ENCODE measurements around the gene CDK16. TPM values are rescaled to one million over a fixed set of nuclear protein-coding genes. Genes with fewer than 3 reads are reported as not detected.

CDK16 gene
- total and polyA plus RNA-seq, 7 donors: 104 to 192 (median 150) TPM

GRCh38 chrX:47278691-47279090 is 60.2 kb downstream of the CDK16 start:
- H3K27me3 ChIP-seq (ENCODE audit: insufficient read depth in 3 of 3, low read length in 2 of 3): peaks cover 0 to 47% (median 0%) of the 10 kb centered on the region in 3 donors
- WGBS, 3 donors: 11 to 23% (median 20%) methylated on average over 2 of the region's 2 CpGs

More at GRCh38 chrX:47278691-47279090, 60.2 kb downstream of the CDK16 start:
- DNase-seq: no peak
- Histone ChIP-seq H3K4me1 (no peaks in the 10 kb centered on the region), H3K36me3 (ENCODE audit: insufficient read depth in 1 of 2, low read depth in 1 of 2) (no peaks in the 10 kb centered on the region), H3K27ac (no peak overlapping the region), H3K9me3 (no peaks in the 10 kb centered on the region), H3K4me3 (no peak overlapping the region)
- TF ChIP-seq, protein P1, sequence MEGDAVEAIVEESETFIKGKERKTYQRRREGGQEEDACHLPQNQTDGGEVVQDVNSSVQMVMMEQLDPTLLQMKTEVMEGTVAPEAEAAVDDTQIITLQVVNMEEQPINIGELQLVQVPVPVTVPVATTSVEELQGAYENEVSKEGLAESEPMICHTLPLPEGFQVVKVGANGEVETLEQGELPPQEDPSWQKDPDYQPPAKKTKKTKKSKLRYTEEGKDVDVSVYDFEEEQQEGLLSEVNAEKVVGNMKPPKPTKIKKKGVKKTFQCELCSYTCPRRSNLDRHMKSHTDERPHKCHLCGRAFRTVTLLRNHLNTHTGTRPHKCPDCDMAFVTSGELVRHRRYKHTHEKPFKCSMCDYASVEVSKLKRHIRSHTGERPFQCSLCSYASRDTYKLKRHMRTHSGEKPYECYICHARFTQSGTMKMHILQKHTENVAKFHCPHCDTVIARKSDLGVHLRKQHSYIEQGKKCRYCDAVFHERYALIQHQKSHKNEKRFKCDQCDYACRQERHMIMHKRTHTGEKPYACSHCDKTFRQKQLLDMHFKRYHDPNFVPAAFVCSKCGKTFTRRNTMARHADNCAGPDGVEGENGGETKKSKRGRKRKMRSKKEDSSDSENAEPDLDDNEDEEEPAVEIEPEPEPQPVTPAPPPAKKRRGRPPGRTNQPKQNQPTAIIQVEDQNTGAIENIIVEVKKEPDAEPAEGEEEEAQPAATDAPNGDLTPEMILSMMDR (IDR thresholded peaks at IDR 0.05): no peak
- intact Hi-C loops (cut with DNase I): no loop called here
- no peak for ATAC-seq

Other genes with a start within 250 kb of the CDK16 start
- gene RGN, start 140.2 kb upstream of the CDK16 start, total RNA-seq: 10 to 100 TPM in 1 of 4 donors, 1 to 10 TPM in 3; 4.4 to 11.9 (median 5.3) TPM
- gene RGN, start 140.2 kb upstream of the CDK16 start, polyA plus RNA-seq: 1 to 10 TPM in 2 of 3 donors, under 1 TPM in 1; 0.69 to 4.7 (median 4.0) TPM
- 100 to 1,000 TPM; 142 to 194 (median 169) TPM for gene NDUFB11, start 74.0 kb upstream of the CDK16 start, total RNA-seq
- gene NDUFB11, start 74.0 kb upstream of the CDK16 start, polyA plus RNA-seq: 100 to 1,000 TPM; 145 to 207 (median 201) TPM
- 10 to 100 TPM; 21.5 to 25.6 (median 23.6) TPM for gene RBM10, start 73.5 kb upstream of the CDK16 start, total RNA-seq
- 10 to 100 TPM; 18.2 to 33.8 (median 25.0) TPM for gene RBM10, start 73.5 kb upstream of the CDK16 start, polyA plus RNA-seq
- 100 to 1,000 TPM; 145 to 230 (median 187) TPM for gene UBA1, start 24.9 kb upstream of the CDK16 start, total RNA-seq
- 100 to 1,000 TPM in 2 of 3 donors, 10 to 100 TPM in 1; 96.2 to 120 (median 115) TPM for gene UBA1, start 24.9 kb upstream of the CDK16 start, polyA plus RNA-seq
- gene USP11, start 14.3 kb downstream of the CDK16 start, total RNA-seq: 10 to 100 TPM; 30.7 to 50.7 (median 35.6) TPM
- 10 to 100 TPM; 16.1 to 21.4 (median 21.1) TPM for gene USP11, start 14.3 kb downstream of the CDK16 start, polyA plus RNA-seq
- not detected for gene ZNF157, start 151.9 kb downstream of the CDK16 start, total RNA-seq
- gene ZNF157, start 151.9 kb downstream of the CDK16 start, polyA plus RNA-seq: under 1 TPM in 2 of 3 donors, not detected in 1; 0.07 to 0.17 TPM